ENCODE results near the gene PSORS1C2. TPM values are rescaled to one million over a fixed set of nuclear protein-coding genes. Genes with fewer than 3 reads are reported as not detected.

Gene PSORS1C2
- polyA plus RNA-seq, 1 donor (not counting 4 experiments of a cell fraction or from before 2014, with no cell fraction given) = not detected

- Histone ChIP-seq H2AFZ (ENCODE audit: control insufficient read depth, low read length) (no peak overlapping the region), H3K27ac (ENCODE audit: control insufficient read depth, insufficient read depth, low read length) (no peak overlapping the region), H3K36me3 (ENCODE audit: control insufficient read depth in 2 of 2, extremely low read depth in 1 of 2, insufficient read depth in 2 of 2, low read length in 2 of 2) (no peaks in the 10 kb centered on the region), H3K4me1 (ENCODE audit: control insufficient read depth, extremely low read depth, insufficient read depth, low read length) (peaks cover 16% of the 10 kb centered on the region), H3K9me3 (ENCODE audit: control insufficient read depth, low read depth, low read length) (no peaks in the 10 kb centered on the region), H3K4me2 (ENCODE audit: control insufficient read depth, extremely low read depth, insufficient read depth, low read depth, low read length) (no peak overlapping the region), H3K9ac (ENCODE audit: control insufficient read depth, extremely low read depth, insufficient read depth, low read length) (no peak overlapping the region), H3K4me3 (ENCODE audit: control insufficient read depth in 2 of 3, extremely low read depth in 1 of 3, insufficient read depth in 2 of 3, low read depth in 1 of 3, low read length in 3 of 3) (no peak overlapping the region), H3K9me1 (ENCODE audit: control insufficient read depth, extremely low read depth, insufficient read depth, low read length) (no peaks in the 10 kb centered on the region), H3K27me3 (ENCODE audit: control insufficient read depth, extremely low read depth, insufficient read depth, low read length) (no peaks in the 10 kb centered on the region), H4K20me1 (ENCODE audit: control insufficient read depth, extremely low read depth, insufficient read depth, low read length) (no peaks in the 10 kb centered on the region), H3K79me2 (ENCODE audit: control insufficient read depth, insufficient read depth, low read length) (no peaks in the 10 kb centered on the region)
- TF ChIP-seq, protein P1, sequence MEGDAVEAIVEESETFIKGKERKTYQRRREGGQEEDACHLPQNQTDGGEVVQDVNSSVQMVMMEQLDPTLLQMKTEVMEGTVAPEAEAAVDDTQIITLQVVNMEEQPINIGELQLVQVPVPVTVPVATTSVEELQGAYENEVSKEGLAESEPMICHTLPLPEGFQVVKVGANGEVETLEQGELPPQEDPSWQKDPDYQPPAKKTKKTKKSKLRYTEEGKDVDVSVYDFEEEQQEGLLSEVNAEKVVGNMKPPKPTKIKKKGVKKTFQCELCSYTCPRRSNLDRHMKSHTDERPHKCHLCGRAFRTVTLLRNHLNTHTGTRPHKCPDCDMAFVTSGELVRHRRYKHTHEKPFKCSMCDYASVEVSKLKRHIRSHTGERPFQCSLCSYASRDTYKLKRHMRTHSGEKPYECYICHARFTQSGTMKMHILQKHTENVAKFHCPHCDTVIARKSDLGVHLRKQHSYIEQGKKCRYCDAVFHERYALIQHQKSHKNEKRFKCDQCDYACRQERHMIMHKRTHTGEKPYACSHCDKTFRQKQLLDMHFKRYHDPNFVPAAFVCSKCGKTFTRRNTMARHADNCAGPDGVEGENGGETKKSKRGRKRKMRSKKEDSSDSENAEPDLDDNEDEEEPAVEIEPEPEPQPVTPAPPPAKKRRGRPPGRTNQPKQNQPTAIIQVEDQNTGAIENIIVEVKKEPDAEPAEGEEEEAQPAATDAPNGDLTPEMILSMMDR (optimal IDR thresholded peaks at IDR 0.05 in 1 of 3, IDR thresholded peaks at IDR 0.05 in 1 of 3, conservative IDR thresholded peaks at IDR 0.05 in 1 of 3; ENCODE audit: extremely low read depth in 1 of 3, insufficient read depth in 2 of 3, low read length in 3 of 3) = no peak
- TF ChIP-seq EZH2 (IDR thresholded peaks at IDR 0.05; ENCODE audit: low read length) = no peak
- FAIRE-seq (no peak), DNase-seq (ENCODE audit: low read depth, low spot score) (no peak)
- dilution Hi-C loops (cut with MboI; ENCODE audit: extremely low pct_ligation_motif_present, low sequenced_read_pairs) = no loop called here
Observed at GRCh38 chr6:31098449-31098938, 40.4 kb downstream of the PSORS1C2 start.

GRCh38 chr6:31096656-31097055 is 42.2 kb downstream of the PSORS1C2 start:
- H3K36me3 ChIP-seq (ENCODE audit: control insufficient read depth in 2 of 2, extremely low read depth in 1 of 2, insufficient read depth in 2 of 2, low read length in 2 of 2) = no peaks in the 10 kb centered on the region

More at GRCh38 chr6:31096656-31097055, 42.2 kb downstream of the PSORS1C2 start:
- Histone ChIP-seq H3K9ac (ENCODE audit: control insufficient read depth, extremely low read depth, insufficient read depth, low read length) (no peak overlapping the region), H3K27me3 (ENCODE audit: control insufficient read depth, extremely low read depth, insufficient read depth, low read length) (no peaks in the 10 kb centered on the region), H3K27ac (ENCODE audit: control insufficient read depth, insufficient read depth, low read length) (no peak overlapping the region), H3K9me1 (ENCODE audit: control insufficient read depth, extremely low read depth, insufficient read depth, low read length) (no peaks in the 10 kb centered on the region), H3K4me2 (ENCODE audit: control insufficient read depth, extremely low read depth, insufficient read depth, low read depth, low read length) (no peak overlapping the region), H3K79me2 (ENCODE audit: control insufficient read depth, insufficient read depth, low read length) (no peaks in the 10 kb centered on the region), H3K4me3 (ENCODE audit: control insufficient read depth in 2 of 3, extremely low read depth in 1 of 3, insufficient read depth in 2 of 3, low read depth in 1 of 3, low read length in 3 of 3) (no peak overlapping the region), H3K9me3 (ENCODE audit: control insufficient read depth, low read depth, low read length) (no peaks in the 10 kb centered on the region), H2AFZ (ENCODE audit: control insufficient read depth, low read length) (no peak overlapping the region), H3K4me1 (ENCODE audit: control insufficient read depth, extremely low read depth, insufficient read depth, low read length) (peaks cover 10% of the 10 kb centered on the region), H4K20me1 (ENCODE audit: control insufficient read depth, extremely low read depth, insufficient read depth, low read length) (no peaks in the 10 kb centered on the region)
- DNase-seq (ENCODE audit: low read depth, low spot score) (no peak), FAIRE-seq (no peak)
- dilution Hi-C loops (cut with MboI; ENCODE audit: extremely low pct_ligation_motif_present, low sequenced_read_pairs) = no loop called here
- TF ChIP-seq, protein P1 (optimal IDR thresholded peaks at IDR 0.05 in 1 of 3, IDR thresholded peaks at IDR 0.05 in 1 of 3, conservative IDR thresholded peaks at IDR 0.05 in 1 of 3; ENCODE audit: extremely low read depth in 1 of 3, insufficient read depth in 2 of 3, low read length in 3 of 3) = no peak
- TF ChIP-seq EZH2 (IDR thresholded peaks at IDR 0.05; ENCODE audit: low read length) = no peak

Measured in keratinocyte (primary cell).